SK-N-SH treated with all-trans-retinoic acid at 6 μM for 48 hours (cell line): ENCODE data around the gene CTNNBL1.

ENCODE experiments used
- ATAC-seq: fragments of 200-7000 bp; cut with Tn5 transposase; 3 replicates; pipeline ENCODE4 v1.9.1; 2020; ENCODE audit warnings: mild to moderate bottlenecking, moderate library complexity
- BACH2 ChIP-seq: fragments of 250-450 bp; sonication (Bioruptor Pico); IDR thresholded peaks from 2 replicates; pipeline ENCODE4 v1.9.0; 2021; ENCODE audit warnings: mild to moderate bottlenecking, borderline replicate concordance
- CSDC2 ChIP-seq: fragments of 250-450 bp; sonication (Bioruptor Pico); IDR thresholded peaks from 2 replicates; pipeline ENCODE4 v1.5.0; 2020; ENCODE audit warnings: mild to moderate bottlenecking, moderate library complexity
- ESRRG ChIP-seq: fragments of 250-450 bp; sonication (Bioruptor Pico); IDR thresholded peaks from 2 replicates; pipeline ENCODE4 v1.6.1; 2021; ENCODE audit warnings: mild to moderate bottlenecking
- GLIS3 ChIP-seq: fragments of 250-450 bp; sonication (Bioruptor Pico); IDR thresholded peaks from 2 replicates; pipeline ENCODE4 v1.5.0; 2020; ENCODE audit warnings: mild to moderate bottlenecking, moderate library complexity
- ISL1 ChIP-seq: fragments of 250-450 bp; sonication (Bioruptor Pico); IDR thresholded peaks from 2 replicates; pipeline ENCODE4 v2.1.2; 2022; ENCODE audit warnings: mild to moderate bottlenecking, moderate library complexity
- OSR1 ChIP-seq: fragments of 250-450 bp; sonication (Bioruptor Pico); IDR thresholded peaks from 2 replicates; pipeline ENCODE4 v1.8.0; 2022; ENCODE audit warnings: moderate library complexity, mild to moderate bottlenecking, inconsistent platforms
- PPARA ChIP-seq: fragments of 250-450 bp; sonication (Bioruptor Pico); IDR thresholded peaks from 2 replicates; pipeline ENCODE4 v1.5.0; 2020; ENCODE audit warnings: mild to moderate bottlenecking, borderline replicate concordance
- RARB ChIP-seq: fragments of 250-450 bp; sonication (Bioruptor Pico); IDR thresholded peaks from 2 replicates; pipeline ENCODE4 v1.8.0; 2021; ENCODE audit warnings: mild to moderate bottlenecking, moderate library complexity
- SNAI2 ChIP-seq: fragments of 250-450 bp; sonication (Bioruptor Pico); IDR thresholded peaks from 2 replicates; pipeline ENCODE4 v1.5.0; 2020; ENCODE audit warnings: mild to moderate bottlenecking, moderate library complexity
- TCF4 ChIP-seq: fragments of 250-450 bp; sonication (Bioruptor Pico); IDR thresholded peaks from 2 replicates; pipeline ENCODE4 v1.8.0; 2021; ENCODE audit warnings: mild to moderate bottlenecking, moderate library complexity, borderline replicate concordance
- TOX ChIP-seq: fragments of 250-450 bp; sonication (Bioruptor Pico); IDR thresholded peaks from 2 replicates; pipeline ENCODE4 v1.8.0; 2021; ENCODE audit warnings: mild to moderate bottlenecking, moderate library complexity, borderline replicate concordance
- ZC3H10 ChIP-seq: fragments of 250-450 bp; sonication (Bioruptor Pico); IDR thresholded peaks from 2 replicates; pipeline ENCODE4 v1.5.1; 2021; ENCODE audit warnings: mild to moderate bottlenecking, moderate library complexity
- ZFP3 ChIP-seq: fragments of 250-450 bp; sonication (Bioruptor Pico); IDR thresholded peaks from 2 replicates; pipeline ENCODE4 v1.5.0; 2020; ENCODE audit warnings: mild to moderate bottlenecking, moderate library complexity
- ZNF565 ChIP-seq: fragments of 450-650 bp; formaldehyde crosslinking; conservative IDR thresholded peaks from 2 replicates; pipeline ENCODE4 v1.5.0; 2020; ENCODE audit warnings: low read depth, mild to moderate bottlenecking, moderate library complexity
- ZNF70 ChIP-seq: fragments of 450-650 bp; formaldehyde crosslinking; IDR thresholded peaks from 2 replicates; pipeline ENCODE4 v1.5.0; 2020; ENCODE audit warnings: mild to moderate bottlenecking, moderate library complexity
- ZNF8 ChIP-seq: fragments of 450-650 bp; formaldehyde crosslinking; IDR thresholded peaks from 2 replicates; pipeline ENCODE4 v1.5.0; 2020; ENCODE audit warnings: mild to moderate bottlenecking, moderate library complexity
- TF ChIP-seq, protein P1 (sequence below): fragments of 250-450 bp; sonication (Bioruptor Pico); IDR thresholded peaks from 2 replicates; pipeline ENCODE4 v1.5.0; 2020; ENCODE audit warnings: mild to moderate bottlenecking, moderate library complexity
- TF ChIP-seq, protein P2 (sequence below): fragments of 250-450 bp; sonication (Bioruptor Pico); IDR thresholded peaks from 2 replicates; pipeline ENCODE4 v1.8.0; 2021; ENCODE audit warnings: low read depth, mild to moderate bottlenecking, moderate library complexity, borderline replicate concordance
- TF ChIP-seq, protein P3 (sequence below): fragments of 250-450 bp; sonication (Bioruptor Pico); IDR thresholded peaks from 2 replicates; pipeline ENCODE4 v1.8.0; 2020; ENCODE audit warnings: mild to moderate bottlenecking, moderate library complexity, borderline replicate concordance

Gene CTNNBL1

DNA sequence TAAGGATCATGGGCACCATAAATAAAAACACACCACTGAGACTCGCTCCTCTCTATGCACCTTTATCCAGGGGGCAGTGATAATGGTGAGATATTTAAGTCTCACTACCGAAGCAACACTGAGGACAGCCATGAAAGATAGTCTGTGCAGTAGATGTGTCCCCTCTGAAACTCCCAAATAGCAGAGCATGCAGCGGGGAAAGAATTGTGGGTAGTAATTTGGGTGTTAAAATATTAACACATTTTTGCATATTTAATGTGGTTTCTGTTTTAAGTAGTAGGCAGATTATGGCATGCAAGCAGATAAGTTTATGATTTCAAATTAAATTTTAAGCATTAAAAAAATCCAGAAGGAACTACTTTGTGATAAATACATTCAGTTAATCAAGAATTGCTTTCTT lies 82.7 kb downstream of the CTNNBL1 start:
- no peak for TF ChIP-seq ZNF565 (CRISPR knock-in tag)
- TF ChIP-seq, protein P1, sequence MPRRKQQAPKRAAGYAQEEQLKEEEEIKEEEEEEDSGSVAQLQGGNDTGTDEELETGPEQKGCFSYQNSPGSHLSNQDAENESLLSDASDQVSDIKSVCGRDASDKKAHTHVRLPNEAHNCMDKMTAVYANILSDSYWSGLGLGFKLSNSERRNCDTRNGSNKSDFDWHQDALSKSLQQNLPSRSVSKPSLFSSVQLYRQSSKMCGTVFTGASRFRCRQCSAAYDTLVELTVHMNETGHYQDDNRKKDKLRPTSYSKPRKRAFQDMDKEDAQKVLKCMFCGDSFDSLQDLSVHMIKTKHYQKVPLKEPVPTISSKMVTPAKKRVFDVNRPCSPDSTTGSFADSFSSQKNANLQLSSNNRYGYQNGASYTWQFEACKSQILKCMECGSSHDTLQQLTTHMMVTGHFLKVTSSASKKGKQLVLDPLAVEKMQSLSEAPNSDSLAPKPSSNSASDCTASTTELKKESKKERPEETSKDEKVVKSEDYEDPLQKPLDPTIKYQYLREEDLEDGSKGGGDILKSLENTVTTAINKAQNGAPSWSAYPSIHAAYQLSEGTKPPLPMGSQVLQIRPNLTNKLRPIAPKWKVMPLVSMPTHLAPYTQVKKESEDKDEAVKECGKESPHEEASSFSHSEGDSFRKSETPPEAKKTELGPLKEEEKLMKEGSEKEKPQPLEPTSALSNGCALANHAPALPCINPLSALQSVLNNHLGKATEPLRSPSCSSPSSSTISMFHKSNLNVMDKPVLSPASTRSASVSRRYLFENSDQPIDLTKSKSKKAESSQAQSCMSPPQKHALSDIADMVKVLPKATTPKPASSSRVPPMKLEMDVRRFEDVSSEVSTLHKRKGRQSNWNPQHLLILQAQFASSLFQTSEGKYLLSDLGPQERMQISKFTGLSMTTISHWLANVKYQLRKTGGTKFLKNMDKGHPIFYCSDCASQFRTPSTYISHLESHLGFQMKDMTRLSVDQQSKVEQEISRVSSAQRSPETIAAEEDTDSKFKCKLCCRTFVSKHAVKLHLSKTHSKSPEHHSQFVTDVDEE (CRISPR knock-in tag), result no peak
- no peak for ATAC-seq

DNA sequence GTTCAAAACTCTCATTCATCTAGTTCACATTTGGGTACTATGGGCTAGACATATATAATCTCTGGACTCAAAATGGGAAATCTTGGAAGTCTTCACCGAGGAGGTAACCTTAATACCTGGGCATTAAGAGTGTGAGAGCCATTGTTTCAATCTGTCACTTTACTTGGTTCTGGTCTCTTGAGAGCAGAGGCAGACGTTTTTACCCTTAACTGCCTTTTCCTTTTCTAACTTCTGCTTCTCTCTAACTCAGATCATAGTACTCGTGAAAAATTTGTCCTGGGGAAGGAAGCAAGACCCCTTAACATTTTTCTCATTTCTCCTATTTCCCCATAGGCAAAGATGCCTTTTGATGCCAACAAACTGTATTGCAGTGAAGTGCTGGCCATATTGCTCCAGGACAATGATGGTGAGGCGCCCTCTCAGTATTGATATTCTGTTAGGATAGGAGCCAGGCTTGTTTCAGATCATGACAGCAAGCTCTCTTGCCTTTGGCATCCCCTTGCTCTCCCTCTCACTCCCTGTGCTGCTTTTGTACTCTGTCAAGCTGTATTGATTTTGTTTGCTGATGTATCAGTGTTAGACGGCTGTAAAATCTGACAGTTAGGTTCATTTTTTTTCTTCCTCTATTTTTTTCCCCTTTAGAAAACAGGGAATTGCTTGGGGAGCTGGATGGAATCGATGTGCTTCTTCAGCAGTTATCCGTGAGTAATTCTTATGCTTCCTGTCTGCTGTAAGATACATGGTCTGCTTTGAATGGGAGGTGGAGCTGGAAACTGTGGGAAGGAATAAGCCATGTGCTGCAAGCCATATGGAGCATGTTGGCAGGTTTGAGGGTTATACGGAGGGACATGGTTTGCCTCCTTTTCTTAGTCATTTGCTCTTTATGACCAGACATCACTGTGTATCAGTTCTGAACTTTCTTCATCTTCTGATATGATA lies 83.5 kb downstream of the CTNNBL1 start:
- TF ChIP-seq RARB (CRISPR knock-in tag), result no peak
- no peak for TF ChIP-seq ISL1 (CRISPR knock-in tag)
- no peak for TF ChIP-seq CSDC2 (CRISPR knock-in tag)
- TF ChIP-seq TOX (CRISPR knock-in tag), result no peak
- peak; percentile 33; the same call in 1 of the 3 replicates for ATAC-seq

DNA sequence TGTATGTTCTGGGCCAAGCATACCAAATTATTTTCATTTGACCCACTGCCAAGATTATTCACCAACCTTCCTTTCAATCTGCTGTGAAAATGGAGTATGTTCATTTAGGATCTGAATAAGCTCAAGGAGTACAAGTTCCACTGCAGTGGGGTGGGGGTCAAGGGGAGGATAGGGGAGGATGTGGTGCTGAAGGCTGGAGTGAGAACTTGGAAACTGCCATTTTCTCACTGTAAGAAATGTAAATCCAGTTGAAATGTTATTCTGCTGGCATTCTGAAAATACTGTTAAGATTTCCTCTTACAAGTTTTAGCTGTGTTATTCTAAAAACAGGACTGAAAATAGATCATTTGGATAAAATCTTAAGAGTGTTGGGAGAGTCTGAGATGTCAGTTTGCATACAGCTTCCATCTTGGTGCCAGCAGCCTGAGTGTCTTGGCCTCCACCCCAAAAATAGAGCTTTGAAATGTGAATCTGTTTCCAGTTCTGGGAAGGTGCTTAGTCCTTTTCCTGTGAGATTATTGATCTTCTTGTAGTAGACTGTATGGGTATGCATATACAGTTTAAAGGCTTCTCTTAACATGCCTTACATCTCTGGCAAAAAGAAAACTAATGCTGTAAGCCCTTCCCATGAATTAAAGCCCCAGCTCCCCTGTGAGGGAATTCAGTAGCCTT lies 84.3 kb downstream of the CTNNBL1 start:
- TF ChIP-seq, protein P2, sequence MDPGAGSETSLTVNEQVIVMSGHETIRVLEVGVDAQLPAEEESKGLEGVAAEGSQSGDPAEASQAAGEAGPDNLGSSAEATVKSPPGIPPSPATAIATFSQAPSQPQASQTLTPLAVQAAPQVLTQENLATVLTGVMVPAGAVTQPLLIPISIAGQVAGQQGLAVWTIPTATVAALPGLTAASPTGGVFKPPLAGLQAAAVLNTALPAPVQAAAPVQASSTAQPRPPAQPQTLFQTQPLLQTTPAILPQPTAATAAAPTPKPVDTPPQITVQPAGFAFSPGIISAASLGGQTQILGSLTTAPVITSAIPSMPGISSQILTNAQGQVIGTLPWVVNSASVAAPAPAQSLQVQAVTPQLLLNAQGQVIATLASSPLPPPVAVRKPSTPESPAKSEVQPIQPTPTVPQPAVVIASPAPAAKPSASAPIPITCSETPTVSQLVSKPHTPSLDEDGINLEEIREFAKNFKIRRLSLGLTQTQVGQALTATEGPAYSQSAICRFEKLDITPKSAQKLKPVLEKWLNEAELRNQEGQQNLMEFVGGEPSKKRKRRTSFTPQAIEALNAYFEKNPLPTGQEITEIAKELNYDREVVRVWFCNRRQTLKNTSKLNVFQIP, result no peak
- no peak for TF ChIP-seq BACH2 (CRISPR knock-in tag)
- no peak; the same call in 1 of the 3 replicates for ATAC-seq

DNA sequence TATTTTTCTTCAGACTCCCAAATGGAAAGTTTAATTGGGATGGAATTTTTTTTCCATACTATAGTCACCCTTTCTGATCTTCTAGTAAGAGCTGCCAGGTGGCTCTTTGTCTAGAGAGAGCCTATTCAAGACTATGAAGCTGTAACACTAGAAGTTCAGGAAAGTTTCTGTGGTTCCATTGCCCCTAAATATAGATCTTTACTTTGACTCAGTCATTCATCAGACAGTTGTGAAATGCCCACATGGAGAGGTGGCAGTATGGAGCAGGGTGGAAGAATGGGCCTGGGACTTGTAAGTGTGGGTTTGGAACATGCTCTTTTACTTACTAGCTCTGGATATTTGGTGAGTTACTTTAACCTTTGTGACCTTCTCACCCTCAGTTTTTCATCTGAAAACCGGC lies 87.8 kb downstream of the CTNNBL1 start:
- TF ChIP-seq PPARA (CRISPR knock-in tag) (no peak), SNAI2 (CRISPR knock-in tag) (no peak), RARB (CRISPR knock-in tag) (no peak), ZFP3 (CRISPR knock-in tag) (no peak), ISL1 (CRISPR knock-in tag) (no peak), TOX (CRISPR knock-in tag) (no peak), ZNF8 (CRISPR knock-in tag) (no peak), GLIS3 (no peak), ZC3H10 (no peak), ZNF70 (CRISPR knock-in tag) (no peak), CSDC2 (CRISPR knock-in tag) (no peak), TCF4 (no peak), ZNF565 (CRISPR knock-in tag) (no peak), ESRRG (no peak), OSR1 (CRISPR knock-in tag) (no peak)
- TF ChIP-seq, protein P3, sequence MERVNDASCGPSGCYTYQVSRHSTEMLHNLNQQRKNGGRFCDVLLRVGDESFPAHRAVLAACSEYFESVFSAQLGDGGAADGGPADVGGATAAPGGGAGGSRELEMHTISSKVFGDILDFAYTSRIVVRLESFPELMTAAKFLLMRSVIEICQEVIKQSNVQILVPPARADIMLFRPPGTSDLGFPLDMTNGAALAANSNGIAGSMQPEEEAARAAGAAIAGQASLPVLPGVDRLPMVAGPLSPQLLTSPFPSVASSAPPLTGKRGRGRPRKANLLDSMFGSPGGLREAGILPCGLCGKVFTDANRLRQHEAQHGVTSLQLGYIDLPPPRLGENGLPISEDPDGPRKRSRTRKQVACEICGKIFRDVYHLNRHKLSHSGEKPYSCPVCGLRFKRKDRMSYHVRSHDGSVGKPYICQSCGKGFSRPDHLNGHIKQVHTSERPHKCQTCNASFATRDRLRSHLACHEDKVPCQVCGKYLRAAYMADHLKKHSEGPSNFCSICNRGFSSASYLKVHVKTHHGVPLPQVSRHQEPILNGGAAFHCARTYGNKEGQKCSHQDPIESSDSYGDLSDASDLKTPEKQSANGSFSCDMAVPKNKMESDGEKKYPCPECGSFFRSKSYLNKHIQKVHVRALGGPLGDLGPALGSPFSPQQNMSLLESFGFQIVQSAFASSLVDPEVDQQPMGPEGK (CRISPR knock-in tag), result no peak
- TF ChIP-seq, protein P2, result no peak
- ATAC-seq, result no peak
